Measurements from ENCODE around the gene DLGAP1.

DNA sequence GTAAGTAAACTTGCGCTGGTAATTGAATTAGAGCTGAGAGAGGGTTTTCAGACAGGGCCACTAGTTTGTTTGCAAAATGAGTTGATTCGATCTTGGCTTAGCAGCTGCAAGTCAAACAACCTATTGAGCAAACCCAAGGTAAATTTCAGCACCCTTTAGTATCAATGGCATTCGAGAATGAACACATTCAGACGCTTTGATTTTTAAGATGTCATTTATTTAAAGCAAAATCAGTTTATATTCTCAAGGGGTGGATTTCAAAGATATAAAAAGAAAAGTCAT lies 960.9 kb downstream of the DLGAP1 start:
- TF ChIP-seq, protein P1, sequence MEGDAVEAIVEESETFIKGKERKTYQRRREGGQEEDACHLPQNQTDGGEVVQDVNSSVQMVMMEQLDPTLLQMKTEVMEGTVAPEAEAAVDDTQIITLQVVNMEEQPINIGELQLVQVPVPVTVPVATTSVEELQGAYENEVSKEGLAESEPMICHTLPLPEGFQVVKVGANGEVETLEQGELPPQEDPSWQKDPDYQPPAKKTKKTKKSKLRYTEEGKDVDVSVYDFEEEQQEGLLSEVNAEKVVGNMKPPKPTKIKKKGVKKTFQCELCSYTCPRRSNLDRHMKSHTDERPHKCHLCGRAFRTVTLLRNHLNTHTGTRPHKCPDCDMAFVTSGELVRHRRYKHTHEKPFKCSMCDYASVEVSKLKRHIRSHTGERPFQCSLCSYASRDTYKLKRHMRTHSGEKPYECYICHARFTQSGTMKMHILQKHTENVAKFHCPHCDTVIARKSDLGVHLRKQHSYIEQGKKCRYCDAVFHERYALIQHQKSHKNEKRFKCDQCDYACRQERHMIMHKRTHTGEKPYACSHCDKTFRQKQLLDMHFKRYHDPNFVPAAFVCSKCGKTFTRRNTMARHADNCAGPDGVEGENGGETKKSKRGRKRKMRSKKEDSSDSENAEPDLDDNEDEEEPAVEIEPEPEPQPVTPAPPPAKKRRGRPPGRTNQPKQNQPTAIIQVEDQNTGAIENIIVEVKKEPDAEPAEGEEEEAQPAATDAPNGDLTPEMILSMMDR (IDR thresholded peaks at IDR 0.05; ENCODE audit: low read depth, low read length): no peak
- TF ChIP-seq EZH2phosphoT487 (IDR thresholded peaks at IDR 0.05; ENCODE audit: low read depth): no peak
